ENCODE measurements around the gene PDE10A.

PDE10A gene

GRCh38 chr6:165301372-165302246, 361.4 kb downstream of the PDE10A start:
- no peak for TF ChIP-seq CTCF (IDR thresholded peaks at IDR 0.05; ENCODE audit: control insufficient read depth, extremely low read depth, insufficient read depth)
- H3K4me3 ChIP-seq (ENCODE audit: low read depth, low read length) = no peak overlapping the region
- no peak for DNase-seq (ENCODE audit: low read depth)

GRCh38 chr6:165300422-165300936, 362.6 kb downstream of the PDE10A start:
- no peak for DNase-seq (ENCODE audit: low read depth)
- no peak for TF ChIP-seq CTCF (IDR thresholded peaks at IDR 0.05; ENCODE audit: control insufficient read depth, extremely low read depth, insufficient read depth)
- no peak overlapping the region for H3K4me3 ChIP-seq (ENCODE audit: low read depth, low read length)

GRCh38 chr6:165298875-165299274, 364.2 kb downstream of the PDE10A start:
- TF ChIP-seq CTCF (IDR thresholded peaks at IDR 0.05; ENCODE audit: control insufficient read depth, extremely low read depth, insufficient read depth) = no peak
- DNase-seq (ENCODE audit: low read depth) = no peak
- no peak overlapping the region for H3K4me3 ChIP-seq (ENCODE audit: low read depth, low read length)

GRCh38 chr6:165298402-165298801, 364.6 kb downstream of the PDE10A start:
- TF ChIP-seq CTCF (IDR thresholded peaks at IDR 0.05; ENCODE audit: control insufficient read depth, extremely low read depth, insufficient read depth) = no peak
- no peak for DNase-seq (ENCODE audit: low read depth)
- H3K4me3 ChIP-seq (ENCODE audit: low read depth, low read length) = no peak overlapping the region

- H3K4me3 ChIP-seq (ENCODE audit: low read depth, low read length) = no peak overlapping the region
- DNase-seq (ENCODE audit: low read depth) = no peak
- TF ChIP-seq CTCF (IDR thresholded peaks at IDR 0.05; ENCODE audit: control insufficient read depth, extremely low read depth, insufficient read depth) = no peak
Measured at GRCh38 chr6:165292657-165293056, 370.4 kb downstream of the PDE10A start.

All from LNCaP clone FGC (cell line).